Ishikawa (cell line): ENCODE results near the gene BET1.

Source experiments
- CEBPB ChIP-seq: IDR thresholded peaks from 2 replicates; pipeline ENCODE4 v1.6.1; 2012
- CREB1 ChIP-seq: IDR thresholded peaks from 2 replicates; pipeline ENCODE4 v1.6.1; 2012; ENCODE audit warnings: low read depth
- EGR1 ChIP-seq: IDR thresholded peaks from 2 replicates; pipeline ENCODE4 v1.6.1; 2012
- EP300 ChIP-seq: IDR thresholded peaks from 2 replicates; pipeline ENCODE4 v1.6.1; 2012; ENCODE audit warnings: borderline replicate concordance
- NFIC ChIP-seq: IDR thresholded peaks from 2 replicates; pipeline ENCODE4 v1.6.1; 2012
- RAD21 ChIP-seq: IDR thresholded peaks from 2 replicates; pipeline ENCODE4 v1.6.1; 2012; ENCODE audit warnings: low read depth
- TAF1 ChIP-seq: IDR thresholded peaks from 2 replicates; pipeline ENCODE4 v1.6.1; 2012; ENCODE audit warnings: low read depth, mild to moderate bottlenecking
- TCF12 ChIP-seq: IDR thresholded peaks from 2 replicates; pipeline ENCODE4 v1.6.1; 2012; ENCODE audit warnings: low read depth
- TEAD4 ChIP-seq: IDR thresholded peaks from 2 replicates; pipeline ENCODE4 v1.6.1; 2012
- YY1 ChIP-seq: IDR thresholded peaks from 2 replicates; pipeline ENCODE4 v1.6.1; 2012; ENCODE audit warnings: low read depth
- ZBTB7A ChIP-seq: IDR thresholded peaks from 2 replicates; pipeline ENCODE4 v1.6.1; 2012; ENCODE audit warnings: low read depth
- TF ChIP-seq, protein P1 (sequence below): IDR thresholded peaks from 2 replicates; pipeline ENCODE4 v1.6.1; 2012; ENCODE audit warnings: low read depth, mild to moderate bottlenecking
- TF ChIP-seq, protein P2 (sequence below): IDR thresholded peaks from 2 replicates; pipeline ENCODE4 v1.6.1; 2012
- TF ChIP-seq, protein P3 (sequence below): IDR thresholded peaks from 2 replicates; pipeline ENCODE4 v1.6.1; 2012

DNA sequence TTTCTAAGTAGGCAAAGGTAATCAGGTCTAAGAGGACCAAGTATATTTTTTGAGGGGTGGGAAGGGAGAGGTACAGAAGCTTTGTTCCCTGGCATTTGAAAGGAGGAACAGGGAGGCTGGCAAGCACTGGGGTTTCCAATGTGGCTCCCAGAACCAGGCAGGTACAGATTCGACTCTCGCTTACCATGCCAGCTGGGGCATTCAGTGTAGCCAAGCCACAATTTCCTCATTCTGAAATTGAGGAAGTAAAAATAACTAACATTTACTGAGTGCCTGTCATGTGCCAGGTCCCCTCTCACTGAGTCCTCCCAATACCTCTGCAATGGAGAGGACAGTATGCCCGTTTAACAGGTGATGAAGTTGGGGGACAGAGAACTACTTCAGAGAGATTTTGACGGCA lies 45.9 kb upstream of the BET1 start:
- TF ChIP-seq CREB1 (no peak), NFIC (no peak), RAD21 (no peak), EP300 (no peak), YY1 (no peak), CEBPB (no peak), EGR1 (no peak), TAF1 (no peak), TEAD4 (no peak), TCF12 (no peak), ZBTB7A (no peak)
- TF ChIP-seq, protein P1, sequence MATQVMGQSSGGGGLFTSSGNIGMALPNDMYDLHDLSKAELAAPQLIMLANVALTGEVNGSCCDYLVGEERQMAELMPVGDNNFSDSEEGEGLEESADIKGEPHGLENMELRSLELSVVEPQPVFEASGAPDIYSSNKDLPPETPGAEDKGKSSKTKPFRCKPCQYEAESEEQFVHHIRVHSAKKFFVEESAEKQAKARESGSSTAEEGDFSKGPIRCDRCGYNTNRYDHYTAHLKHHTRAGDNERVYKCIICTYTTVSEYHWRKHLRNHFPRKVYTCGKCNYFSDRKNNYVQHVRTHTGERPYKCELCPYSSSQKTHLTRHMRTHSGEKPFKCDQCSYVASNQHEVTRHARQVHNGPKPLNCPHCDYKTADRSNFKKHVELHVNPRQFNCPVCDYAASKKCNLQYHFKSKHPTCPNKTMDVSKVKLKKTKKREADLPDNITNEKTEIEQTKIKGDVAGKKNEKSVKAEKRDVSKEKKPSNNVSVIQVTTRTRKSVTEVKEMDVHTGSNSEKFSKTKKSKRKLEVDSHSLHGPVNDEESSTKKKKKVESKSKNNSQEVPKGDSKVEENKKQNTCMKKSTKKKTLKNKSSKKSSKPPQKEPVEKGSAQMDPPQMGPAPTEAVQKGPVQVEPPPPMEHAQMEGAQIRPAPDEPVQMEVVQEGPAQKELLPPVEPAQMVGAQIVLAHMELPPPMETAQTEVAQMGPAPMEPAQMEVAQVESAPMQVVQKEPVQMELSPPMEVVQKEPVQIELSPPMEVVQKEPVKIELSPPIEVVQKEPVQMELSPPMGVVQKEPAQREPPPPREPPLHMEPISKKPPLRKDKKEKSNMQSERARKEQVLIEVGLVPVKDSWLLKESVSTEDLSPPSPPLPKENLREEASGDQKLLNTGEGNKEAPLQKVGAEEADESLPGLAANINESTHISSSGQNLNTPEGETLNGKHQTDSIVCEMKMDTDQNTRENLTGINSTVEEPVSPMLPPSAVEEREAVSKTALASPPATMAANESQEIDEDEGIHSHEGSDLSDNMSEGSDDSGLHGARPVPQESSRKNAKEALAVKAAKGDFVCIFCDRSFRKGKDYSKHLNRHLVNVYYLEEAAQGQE: no peak
- TF ChIP-seq, protein P2, sequence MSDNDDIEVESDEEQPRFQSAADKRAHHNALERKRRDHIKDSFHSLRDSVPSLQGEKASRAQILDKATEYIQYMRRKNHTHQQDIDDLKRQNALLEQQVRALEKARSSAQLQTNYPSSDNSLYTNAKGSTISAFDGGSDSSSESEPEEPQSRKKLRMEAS: no peak
- TF ChIP-seq, protein P3, sequence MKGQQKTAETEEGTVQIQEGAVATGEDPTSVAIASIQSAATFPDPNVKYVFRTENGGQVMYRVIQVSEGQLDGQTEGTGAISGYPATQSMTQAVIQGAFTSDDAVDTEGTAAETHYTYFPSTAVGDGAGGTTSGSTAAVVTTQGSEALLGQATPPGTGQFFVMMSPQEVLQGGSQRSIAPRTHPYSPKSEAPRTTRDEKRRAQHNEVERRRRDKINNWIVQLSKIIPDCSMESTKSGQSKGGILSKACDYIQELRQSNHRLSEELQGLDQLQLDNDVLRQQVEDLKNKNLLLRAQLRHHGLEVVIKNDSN: no peak
